ENCODE data around the gene PHACTR4. TPM values are rescaled to one million over a fixed set of nuclear protein-coding genes. Genes with fewer than 3 reads are reported as not detected.

Gene PHACTR4
- total RNA-seq (2022; extraction: Qiagen RNA extraction; ENCODE audit: low read depth), result 15.5 to 25.4 TPM (median 21.5 TPM) in 5 replicates

GRCh38 chr1:28369371-28370238, at the start of gene PHACTR4:
Gene PHACTR4 (plus strand): TSS chr1:28369740. CDS start chr1:28407448, 37,708 bp downstream.

GRCh38 chr1:28505406-28506187, 136.1 kb downstream of the PHACTR4 start, which contains the start of gene RCC1:
Gene RCC1 (plus strand): TSS chr1:28506043. CDS start chr1:28529867, 23,824 bp downstream.

Other genes with a start within 250 kb of the PHACTR4 start
- 0.23 to 0.26 TPM (median 0.23 TPM) in 5 replicates for gene PTAFR, start 193.1 kb upstream of the PHACTR4 start, total RNA-seq (2022; extraction: Qiagen RNA extraction; ENCODE audit: low read depth)
- gene DNAJC8, start 136.7 kb upstream of the PHACTR4 start, total RNA-seq (2022; extraction: Qiagen RNA extraction; ENCODE audit: low read depth), result 68.0 to 81.7 TPM (median 72.7 TPM) in 5 replicates
- gene ATP5IF1, start 133.6 kb upstream of the PHACTR4 start, total RNA-seq (2022; extraction: Qiagen RNA extraction; ENCODE audit: low read depth), result 164 to 185 TPM (median 172 TPM) in 5 replicates
- gene SESN2, start 110.2 kb upstream of the PHACTR4 start, total RNA-seq (2022; extraction: Qiagen RNA extraction; ENCODE audit: low read depth), result 6.5 to 10.0 TPM (median 8.7 TPM) in 5 replicates
- gene MED18, start 40.7 kb upstream of the PHACTR4 start, total RNA-seq (2022; extraction: Qiagen RNA extraction; ENCODE audit: low read depth), result 14.9 to 16.7 TPM (median 16.2 TPM) in 5 replicates
- 75.3 to 82.4 TPM (median 80.5 TPM) in 5 replicates for gene RCC1, start 136.3 kb downstream of the PHACTR4 start, total RNA-seq (2022; extraction: Qiagen RNA extraction; ENCODE audit: low read depth)
- gene TRNAU1AP, start 183.3 kb downstream of the PHACTR4 start, total RNA-seq (2022; extraction: Qiagen RNA extraction; ENCODE audit: low read depth), result 19.5 to 23.8 TPM (median 22.9 TPM) in 5 replicates
- 1.9 to 2.3 TPM (median 2.2 TPM) in 5 replicates for gene RAB42, start 222.5 kb downstream of the PHACTR4 start, total RNA-seq (2022; extraction: Qiagen RNA extraction; ENCODE audit: low read depth)